HEK293 (cell line): ENCODE data around the gene C18orf32.
A peak's percentile ranks its signal among the peaks of the same experiment; 100 is the strongest.

Experiments used
- PRDM1 ChIP-seq: fragments of 450-650 bp; formaldehyde crosslinking; IDR thresholded peaks from 2 replicates; pipeline ENCODE4; 2016; ENCODE audit warnings: missing biosample characterization, missing genetic modification characterization
- PRDM10 ChIP-seq: fragments of 450-650 bp; formaldehyde crosslinking; IDR thresholded peaks from 2 replicates; pipeline ENCODE4 v1.5.1; 2016; ENCODE audit warnings: missing biosample characterization, missing genetic modification characterization
- REPIN1 ChIP-seq: fragments of 450-650 bp; formaldehyde crosslinking; IDR thresholded peaks from 2 replicates; pipeline ENCODE4 v1.5.1; 2017; ENCODE audit warnings: missing biosample characterization, missing genetic modification characterization, low read depth
- SCRT1 ChIP-seq: fragments of 450-650 bp; formaldehyde crosslinking; IDR thresholded peaks from 2 replicates; pipeline ENCODE4 v1.5.1; 2016; ENCODE audit warnings: missing biosample characterization, missing genetic modification characterization, borderline replicate concordance
- SP2 ChIP-seq: fragments of 450-650 bp; formaldehyde crosslinking; IDR thresholded peaks from 2 replicates; pipeline ENCODE4 v1.5.1; 2016; ENCODE audit warnings: missing biosample characterization, missing genetic modification characterization
- ZNF114 ChIP-seq: fragments of 450-650 bp; formaldehyde crosslinking; IDR thresholded peaks from 2 replicates; pipeline ENCODE4 v1.5.0; 2017; ENCODE audit warnings: missing biosample characterization, missing genetic modification characterization
- ZNF140 ChIP-seq: fragments of 450-650 bp; formaldehyde crosslinking; IDR thresholded peaks from 2 replicates; pipeline ENCODE4 v1.5.1; 2016; ENCODE audit warnings: missing biosample characterization, missing genetic modification characterization
- ZNF621 ChIP-seq: fragments of 450-650 bp; formaldehyde crosslinking; IDR thresholded peaks from 2 replicates; pipeline ENCODE4 v1.5.1; 2017; ENCODE audit warnings: missing biosample characterization, missing genetic modification characterization
- TF ChIP-seq, protein P1 (sequence below): fragments of 450-650 bp; formaldehyde crosslinking; IDR thresholded peaks from 2 replicates; pipeline ENCODE4 v1.5.1; 2016; ENCODE audit warnings: missing biosample characterization, missing genetic modification characterization

GRCh38 chr18:49491534-49491856 lies 4.5 kb upstream of the C18orf32 start:
- TF ChIP-seq PRDM10 (tag by site-specific recombination): no peak
- TF ChIP-seq, protein P1, sequence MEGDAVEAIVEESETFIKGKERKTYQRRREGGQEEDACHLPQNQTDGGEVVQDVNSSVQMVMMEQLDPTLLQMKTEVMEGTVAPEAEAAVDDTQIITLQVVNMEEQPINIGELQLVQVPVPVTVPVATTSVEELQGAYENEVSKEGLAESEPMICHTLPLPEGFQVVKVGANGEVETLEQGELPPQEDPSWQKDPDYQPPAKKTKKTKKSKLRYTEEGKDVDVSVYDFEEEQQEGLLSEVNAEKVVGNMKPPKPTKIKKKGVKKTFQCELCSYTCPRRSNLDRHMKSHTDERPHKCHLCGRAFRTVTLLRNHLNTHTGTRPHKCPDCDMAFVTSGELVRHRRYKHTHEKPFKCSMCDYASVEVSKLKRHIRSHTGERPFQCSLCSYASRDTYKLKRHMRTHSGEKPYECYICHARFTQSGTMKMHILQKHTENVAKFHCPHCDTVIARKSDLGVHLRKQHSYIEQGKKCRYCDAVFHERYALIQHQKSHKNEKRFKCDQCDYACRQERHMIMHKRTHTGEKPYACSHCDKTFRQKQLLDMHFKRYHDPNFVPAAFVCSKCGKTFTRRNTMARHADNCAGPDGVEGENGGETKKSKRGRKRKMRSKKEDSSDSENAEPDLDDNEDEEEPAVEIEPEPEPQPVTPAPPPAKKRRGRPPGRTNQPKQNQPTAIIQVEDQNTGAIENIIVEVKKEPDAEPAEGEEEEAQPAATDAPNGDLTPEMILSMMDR: no peak
- no peak for TF ChIP-seq SP2 (tag by site-specific recombination)
- no peak for TF ChIP-seq ZNF621 (tag by site-specific recombination)
- TF ChIP-seq REPIN1 (tag by site-specific recombination): no peak
- no peak for TF ChIP-seq ZNF140 (tag by site-specific recombination)
- no peak for TF ChIP-seq SCRT1 (tag by site-specific recombination)
- TF ChIP-seq PRDM1 (tag by site-specific recombination): peak; percentile 90
- no peak for TF ChIP-seq ZNF114 (tag by site-specific recombination)
